OCI-LY7 (cell line): ENCODE results near the gene ARHGAP18.

Source experiments
- CTCF ChIP-seq: fragments of 200-600 bp; sonication (generic); conservative IDR thresholded peaks from 2 replicates; pipeline ENCODE4 v1.5.1; 2014; ENCODE audit warnings: mild to moderate bottlenecking, antibody characterized with exemption, low read length, moderate library complexity, mixed read lengths
- EZH2phosphoT487 ChIP-seq: fragments of 200-600 bp; sonication (generic); IDR thresholded peaks from 2 replicates; pipeline ENCODE4 v1.6.1; 2018; ENCODE audit warnings: low read depth, borderline replicate concordance, mild to moderate bottlenecking, mixed run types, antibody characterized with exemption, low read length, moderate library complexity, mixed read lengths

- TF ChIP-seq CTCF (no peak), EZH2phosphoT487 (no peak)
These were observed 142.0 kb downstream of the ARHGAP18 start for GRCh38 chr6:129568015-129568414.
